BJ (cell line): ENCODE data around the gene SLC22A3. TPM values are rescaled to one million over a fixed set of nuclear protein-coding genes. Genes with fewer than 3 reads are reported as not detected.
"Not testable (repeated sequence)": the region's sequence is repeated elsewhere in the genome, so short reads cannot be mapped to it uniquely, and the experiment has no call there.

Experiments
- CTCF ChIA-PET: fragments of 350-600 bp; formaldehyde crosslinking; extraction: SDS; loops from one replicate; lab custom pipeline; 2021; ENCODE audit warnings: antibody characterized with exemption, inconsistent platforms; lab: Yijun Ruan, JAX
- POLR2A ChIA-PET: fragments of 300-600 bp; sonication (Branson Sonifier 250); formaldehyde crosslinking; extraction: SDS; loops from one replicate; lab custom pipeline; 2021; ENCODE audit warnings: antibody characterized with exemption; lab: Charles Lee
- DNase-seq: peaks from one replicate; pipeline ENCODE4 v3.0.0-alpha.2; 2011; ENCODE audit warnings: low read depth
- H3K27me3 ChIP-seq: 2 replicates; pipeline ENCODE4 v1.6.0; 2011; ENCODE audit warnings: low read length; ENCODE audit not compliant: control insufficient read depth, insufficient read depth
- H3K36me3 ChIP-seq: 2 replicates; pipeline ENCODE4 v1.5.1; 2011; ENCODE audit warnings: low read length; ENCODE audit not compliant: control insufficient read depth, insufficient read depth
- H3K4me3 ChIP-seq: 2 replicates; pipeline ENCODE4 v1.5.1; 2011; ENCODE audit warnings: low read depth, mild to moderate bottlenecking, control low read depth, low read length
- CTCF ChIP-seq: IDR thresholded peaks from 2 replicates; pipeline ENCODE4 v1.5.1; 2011; ENCODE audit warnings: low read depth, mild to moderate bottlenecking, control low read depth, inconsistent platforms, low read length, moderate library complexity; ENCODE audit not compliant: insufficient read depth
- polyA plus RNA-seq: library from polyadenylated mRNA; depleted of rRNA; stranded (reverse); fragments of >200 nt; gene quantifications from 2 replicates; pipeline ENCODE4 v1.2.3, GENCODE V29; 2011

SLC22A3 gene
- polyA plus RNA-seq, 1 experiment, result not detected

- Histone ChIP-seq H3K4me3 (no peak overlapping the region), H3K36me3 (no peaks in the 10 kb centered on the region), H3K27me3 (no peaks in the 10 kb centered on the region)
- no peak for TF ChIP-seq CTCF
- ChIA-PET CTCF (no interaction called here), POLR2A (no interaction called here)
- no peak for DNase-seq
Observed at GRCh38 chr6:160391419-160392116, 43.4 kb downstream of the SLC22A3 start.

- POLR2A ChIA-PET, CTCF ChIA-PET, DNase-seq: not testable (repeated sequence)
Observed at GRCh38 chr6:160393442-160393841, 45.3 kb downstream of the SLC22A3 start.

GRCh38 chr6:160393891-160394653 lies 45.9 kb downstream of the SLC22A3 start:
- ChIA-PET POLR2A (no interaction called here), CTCF (no interaction called here)
- no peaks in the 10 kb centered on the region for H3K36me3 ChIP-seq
- no peak overlapping the region for H3K4me3 ChIP-seq
- no peak for TF ChIP-seq CTCF
- DNase-seq, result no peak
- H3K27me3 ChIP-seq, result no peaks in the 10 kb centered on the region

More at GRCh38 chr6:160393442-160393841, 45.3 kb downstream of the SLC22A3 start:
- H3K36me3 ChIP-seq, H3K27me3 ChIP-seq, H3K4me3 ChIP-seq: not testable (repeated sequence)

GRCh38 chr6:160394654-160395035 lies 46.5 kb downstream of the SLC22A3 start:
- no peak for DNase-seq
- Histone ChIP-seq H3K27me3 (no peaks in the 10 kb centered on the region), H3K4me3 (no peak overlapping the region), H3K36me3 (no peaks in the 10 kb centered on the region)
- no peak for TF ChIP-seq CTCF
- CTCF ChIA-PET, result no interaction called here
- POLR2A ChIA-PET, result no interaction called here

GRCh38 chr6:160395187-160395586 lies 47.0 kb downstream of the SLC22A3 start:
- H3K27me3 ChIP-seq, result no peaks in the 10 kb centered on the region
- H3K4me3 ChIP-seq, result no peak overlapping the region
- no peaks in the 10 kb centered on the region for H3K36me3 ChIP-seq
- DNase-seq, result no peak
- ChIA-PET CTCF (no interaction called here), POLR2A (no interaction called here)
- TF ChIP-seq CTCF, result no peak
